Measurements from ENCODE around the gene NEU4. TPM values are rescaled to one million over a fixed set of nuclear protein-coding genes. Genes with fewer than 3 reads are reported as not detected.
"Not testable (repeated sequence)": the region's sequence is repeated elsewhere in the genome, so short reads cannot be mapped to it uniquely, and the experiment has no call there.

The NEU4 gene
- total RNA-seq, 1 donor from 2014 or later, result 0.30 TPM

GRCh38 chr2:241813644-241814392 is 4.8 kb downstream of the NEU4 start:
- DNase-seq, result no peak

GRCh38 chr2:241814393-241814642 is 5.3 kb downstream of the NEU4 start:
- no peak for DNase-seq

- DNase-seq, result no peak
Measured at GRCh38 chr2:241814643-241815476, 5.9 kb downstream of the NEU4 start.

GRCh38 chr2:241815477-241816430 is 6.8 kb downstream of the NEU4 start:
- DNase-seq, result no peak

- DNase-seq, result no peak
Measured at GRCh38 chr2:241816431-241817121, 7.6 kb downstream of the NEU4 start.

GRCh38 chr2:241817126-241817820 is 8.3 kb downstream of the NEU4 start:
- no peak for DNase-seq

GRCh38 chr2:241817821-241818215 is 8.8 kb downstream of the NEU4 start:
- not testable (repeated sequence) for DNase-seq

GRCh38 chr2:241818229-241818942 is 9.4 kb downstream of the NEU4 start:
- no peak for DNase-seq

- no peak for DNase-seq
Measured at GRCh38 chr2:241818943-241819270, 9.9 kb downstream of the NEU4 start.

- DNase-seq, result not testable (repeated sequence)
Measured at GRCh38 chr2:241819947-241820624, 11.1 kb downstream of the NEU4 start.

GRCh38 chr2:241820625-241821384 is 11.8 kb downstream of the NEU4 start:
- DNase-seq, result no peak

- no peak for DNase-seq
Measured at GRCh38 chr2:241821460-241822263, 12.7 kb downstream of the NEU4 start.

GRCh38 chr2:241822264-241822623 is 13.3 kb downstream of the NEU4 start:
- DNase-seq, result no peak

- DNase-seq, result not testable (repeated sequence)
Measured at GRCh38 chr2:241823531-241824437, 14.8 kb downstream of the NEU4 start.

GRCh38 chr2:241827394-241827793 is 18.4 kb downstream of the NEU4 start:
- no peak for DNase-seq

- DNase-seq, result no peak
Measured at GRCh38 chr2:241833101-241833663, 24.2 kb downstream of the NEU4 start.
